ENCODE results near the gene PBRM1.

GRCh38 chr3:52633786-52634185 is 51.9 kb downstream of the PBRM1 start:
- TF ChIP-seq, protein P1, sequence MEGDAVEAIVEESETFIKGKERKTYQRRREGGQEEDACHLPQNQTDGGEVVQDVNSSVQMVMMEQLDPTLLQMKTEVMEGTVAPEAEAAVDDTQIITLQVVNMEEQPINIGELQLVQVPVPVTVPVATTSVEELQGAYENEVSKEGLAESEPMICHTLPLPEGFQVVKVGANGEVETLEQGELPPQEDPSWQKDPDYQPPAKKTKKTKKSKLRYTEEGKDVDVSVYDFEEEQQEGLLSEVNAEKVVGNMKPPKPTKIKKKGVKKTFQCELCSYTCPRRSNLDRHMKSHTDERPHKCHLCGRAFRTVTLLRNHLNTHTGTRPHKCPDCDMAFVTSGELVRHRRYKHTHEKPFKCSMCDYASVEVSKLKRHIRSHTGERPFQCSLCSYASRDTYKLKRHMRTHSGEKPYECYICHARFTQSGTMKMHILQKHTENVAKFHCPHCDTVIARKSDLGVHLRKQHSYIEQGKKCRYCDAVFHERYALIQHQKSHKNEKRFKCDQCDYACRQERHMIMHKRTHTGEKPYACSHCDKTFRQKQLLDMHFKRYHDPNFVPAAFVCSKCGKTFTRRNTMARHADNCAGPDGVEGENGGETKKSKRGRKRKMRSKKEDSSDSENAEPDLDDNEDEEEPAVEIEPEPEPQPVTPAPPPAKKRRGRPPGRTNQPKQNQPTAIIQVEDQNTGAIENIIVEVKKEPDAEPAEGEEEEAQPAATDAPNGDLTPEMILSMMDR (IDR thresholded peaks at IDR 0.05): no peak
- no peak for TF ChIP-seq POLR2A (IDR thresholded peaks at IDR 0.05)

All from heart left ventricle (tissue), 13 donors.